Stimulated activated naive CD4-positive, alpha-beta T cell treated with Interleukin-2 at 50 U/mL for 16 hours (primary cell): ENCODE data around the gene SPPL3.

Experiments
- DNase-seq: peaks from one replicate; lab custom pipeline; 2025; lab: John Stamatoyannopoulos, UW

The SPPL3 gene

GRCh38 chr12:120724720-120725119 is 179.4 kb downstream of the SPPL3 start:
- no peak for DNase-seq

- DNase-seq = no peak
Measured at GRCh38 chr12:120722784-120723183, 181.4 kb downstream of the SPPL3 start.

GRCh38 chr12:120721866-120722265 is 182.3 kb downstream of the SPPL3 start:
- DNase-seq = no peak

GRCh38 chr12:120720987-120721801 is 183.0 kb downstream of the SPPL3 start:
- DNase-seq = no peak

GRCh38 chr12:120720234-120720986 is 183.7 kb downstream of the SPPL3 start:
- DNase-seq = no peak

GRCh38 chr12:120719496-120720233 is 184.5 kb downstream of the SPPL3 start:
- DNase-seq = no peak

GRCh38 chr12:120719072-120719471 is 185.1 kb downstream of the SPPL3 start:
- DNase-seq = no peak

GRCh38 chr12:120718055-120718454 is 186.1 kb downstream of the SPPL3 start:
- no peak for DNase-seq

GRCh38 chr12:120713861-120714482 is 190.2 kb downstream of the SPPL3 start:
- DNase-seq = peak; percentile 44

- no peak for DNase-seq
Measured at GRCh38 chr12:120712610-120713009, 191.5 kb downstream of the SPPL3 start.
